Neutrophil (primary cell): ENCODE data around the gene XYLT1.

ENCODE experiments used
- H3K27ac ChIP-seq: fragments of 200-600 bp; sonication (generic); 2 replicates; pipeline ENCODE4 v1.5.1; 2016; ENCODE audit warnings: mild to moderate bottlenecking, moderate library complexity
- H3K27me3 ChIP-seq: fragments of 200-600 bp; sonication (generic); 2 replicates; pipeline ENCODE4 v1.6.0; 2016; ENCODE audit warnings: mild to moderate bottlenecking
- H3K36me3 ChIP-seq: fragments of 200-600 bp; sonication (generic); 2 replicates; pipeline ENCODE4 v1.5.1; 2017
- H3K4me1 ChIP-seq, 2 experiments: fragments of 200-600 bp in 1 of 2; sonication (generic) in 1 of 2; 1 replicate in 1 of 2; 2 replicates in 1 of 2; pipeline versions ENCODE4 v1.5.1 to v1.6.1; 2013 to 2016; ENCODE audit warnings: low read depth in 1 of 2, low read length in 1 of 2, mild to moderate bottlenecking in 1 of 2, moderate library complexity in 1 of 2; ENCODE audit not compliant: control insufficient read depth in 1 of 2, insufficient read depth in 1 of 2
- H3K4me3 ChIP-seq, 2 experiments: fragments of 200-600 bp in 1 of 2; sonication (generic) in 1 of 2; 1 replicate in 1 of 2; 2 replicates in 1 of 2; pipeline ENCODE4 v1.5.1; 2013 to 2016; ENCODE audit warnings: low read depth in 1 of 2, low read length in 1 of 2, mild to moderate bottlenecking in 1 of 2, moderate library complexity in 1 of 2
- H3K9me3 ChIP-seq: fragments of 200-600 bp; sonication (generic); 2 replicates; pipeline ENCODE4 v1.5.1; 2016
- CTCF ChIP-seq: fragments of 200-600 bp; sonication (generic); IDR thresholded peaks from 2 replicates; pipeline ENCODE4 v1.5.1; 2016; ENCODE audit warnings: antibody characterized with exemption

The XYLT1 gene

GRCh38 chr16:17431968-17432625 is 38.7 kb downstream of the XYLT1 start:
- no peak for TF ChIP-seq CTCF
- H3K36me3 ChIP-seq: no peaks in the 10 kb centered on the region
- H3K27me3 ChIP-seq: no peaks in the 10 kb centered on the region
- no peak overlapping the region for H3K4me3 ChIP-seq
- H3K9me3 ChIP-seq: no peaks in the 10 kb centered on the region
- peaks cover 4 to 5% of the 10 kb centered on the region in 2 experiments for H3K4me1 ChIP-seq
- H3K27ac ChIP-seq: no peak overlapping the region

GRCh38 chr16:17431012-17431411 is 39.7 kb downstream of the XYLT1 start:
- no peaks in the 10 kb centered on the region for H3K9me3 ChIP-seq
- H3K27me3 ChIP-seq: no peaks in the 10 kb centered on the region
- no peak overlapping the region for H3K27ac ChIP-seq
- TF ChIP-seq CTCF: no peak
- no peak overlapping the region for H3K4me3 ChIP-seq
- H3K36me3 ChIP-seq: no peaks in the 10 kb centered on the region
- peaks cover 4 to 5% of the 10 kb centered on the region in 2 experiments for H3K4me1 ChIP-seq

GRCh38 chr16:17426451-17426850 is 44.3 kb downstream of the XYLT1 start:
- Histone ChIP-seq H3K4me1 (no peaks in the 10 kb centered on the region), H3K4me3 (no peak overlapping the region), H3K36me3 (no peaks in the 10 kb centered on the region), H3K27ac (no peak overlapping the region), H3K27me3 (no peaks in the 10 kb centered on the region), H3K9me3 (no peaks in the 10 kb centered on the region)
- no peak for TF ChIP-seq CTCF

GRCh38 chr16:17424771-17425170 is 46.0 kb downstream of the XYLT1 start:
- no peak for TF ChIP-seq CTCF
- Histone ChIP-seq H3K4me1 (no peaks in the 10 kb centered on the region), H3K4me3 (no peak overlapping the region), H3K36me3 (no peaks in the 10 kb centered on the region), H3K27ac (no peak overlapping the region), H3K27me3 (no peaks in the 10 kb centered on the region), H3K9me3 (no peaks in the 10 kb centered on the region)

GRCh38 chr16:17423221-17423620 is 47.5 kb downstream of the XYLT1 start:
- Histone ChIP-seq H3K36me3 (no peaks in the 10 kb centered on the region), H3K4me3 (no peak overlapping the region), H3K4me1 (no peaks in the 10 kb centered on the region), H3K9me3 (no peaks in the 10 kb centered on the region), H3K27me3 (no peaks in the 10 kb centered on the region), H3K27ac (no peak overlapping the region)
- TF ChIP-seq CTCF: no peak

- Histone ChIP-seq H3K36me3 (no peaks in the 10 kb centered on the region), H3K4me3 (no peak overlapping the region), H3K27me3 (no peaks in the 10 kb centered on the region), H3K27ac (no peak overlapping the region), H3K4me1 (peaks cover 15 to 16% of the 10 kb centered on the region in 2 experiments), H3K9me3 (no peaks in the 10 kb centered on the region)
- no peak for TF ChIP-seq CTCF
These were observed 49.9 kb downstream of the XYLT1 start for GRCh38 chr16:17420816-17421215.
